ENCODE measurements around the gene ADAMTSL1.

- TF ChIP-seq, protein P1, sequence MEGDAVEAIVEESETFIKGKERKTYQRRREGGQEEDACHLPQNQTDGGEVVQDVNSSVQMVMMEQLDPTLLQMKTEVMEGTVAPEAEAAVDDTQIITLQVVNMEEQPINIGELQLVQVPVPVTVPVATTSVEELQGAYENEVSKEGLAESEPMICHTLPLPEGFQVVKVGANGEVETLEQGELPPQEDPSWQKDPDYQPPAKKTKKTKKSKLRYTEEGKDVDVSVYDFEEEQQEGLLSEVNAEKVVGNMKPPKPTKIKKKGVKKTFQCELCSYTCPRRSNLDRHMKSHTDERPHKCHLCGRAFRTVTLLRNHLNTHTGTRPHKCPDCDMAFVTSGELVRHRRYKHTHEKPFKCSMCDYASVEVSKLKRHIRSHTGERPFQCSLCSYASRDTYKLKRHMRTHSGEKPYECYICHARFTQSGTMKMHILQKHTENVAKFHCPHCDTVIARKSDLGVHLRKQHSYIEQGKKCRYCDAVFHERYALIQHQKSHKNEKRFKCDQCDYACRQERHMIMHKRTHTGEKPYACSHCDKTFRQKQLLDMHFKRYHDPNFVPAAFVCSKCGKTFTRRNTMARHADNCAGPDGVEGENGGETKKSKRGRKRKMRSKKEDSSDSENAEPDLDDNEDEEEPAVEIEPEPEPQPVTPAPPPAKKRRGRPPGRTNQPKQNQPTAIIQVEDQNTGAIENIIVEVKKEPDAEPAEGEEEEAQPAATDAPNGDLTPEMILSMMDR (IDR thresholded peaks at IDR 0.05): no peak
- TF ChIP-seq EP300 (IDR thresholded peaks at IDR 0.05) (no peak), POLR2A (IDR thresholded peaks at IDR 0.05) (no peak), POLR2AphosphoS5 (IDR thresholded peaks at IDR 0.05) (no peak)
These were observed 22.5 kb downstream of the ADAMTSL1 start for GRCh38 chr9:18496256-18497000.

Data from stomach (tissue), 4 donors.